GM12878 (cell line): Measurements from ENCODE around the gene ARVCF. TPM values are rescaled to one million over a fixed set of nuclear protein-coding genes. Genes with fewer than 3 reads are reported as not detected.

Experiments used
- CREB1 ChIP-seq: IDR thresholded peaks from 2 replicates; pipeline ENCODE4 v1.6.1; 2012; ENCODE audit warnings: low read depth, mild to moderate bottlenecking, inconsistent platforms
- DPF2 ChIP-seq: fragments of 450-650 bp; IDR thresholded peaks from 2 replicates; pipeline ENCODE4 v1.6.1; 2017; ENCODE audit warnings: mild to moderate bottlenecking
- EED ChIP-seq: sonication (generic); IDR thresholded peaks from 2 replicates; pipeline ENCODE4 v1.6.1; 2016; ENCODE audit warnings: antibody characterized with exemption, low read depth
- LARP7 ChIP-seq: fragments of 450-650 bp; IDR thresholded peaks from 2 replicates; pipeline ENCODE4 v1.6.1; 2017; ENCODE audit warnings: mild to moderate bottlenecking
- NFYA ChIP-seq: IDR thresholded peaks from 2 replicates; pipeline ENCODE4 v1.6.1; 2011; ENCODE audit warnings: low read depth, mild to moderate bottlenecking, low read length, improper control_type of control experiment, borderline replicate concordance
- NR2C2 ChIP-seq: IDR thresholded peaks from 2 replicates; pipeline ENCODE4 v1.6.1; 2011; ENCODE audit warnings: borderline replicate concordance, low read depth; ENCODE audit not compliant: control insufficient read depth, insufficient read length
- RBBP5 ChIP-seq: fragments of 200-600 bp; sonication (generic); conservative IDR thresholded peaks from 2 replicates; pipeline ENCODE4 v1.6.1; 2016
- TCF7 ChIP-seq: IDR thresholded peaks from 2 replicates; pipeline ENCODE4 v1.6.1; 2014; ENCODE audit warnings: antibody characterized with exemption, borderline replicate concordance
- polyA plus RNA-seq, 11 experiments: library from polyadenylated mRNA; depleted of rRNA in 4 of 11; unstranded in 6 of 11; stranded (reverse) in 5 of 11; fragments of >200 nt; fragmentation: Nextera tagmentation in 4 of 11; fragmentation: Illumina TruSeq in 1 of 11; extraction: Ambion mirVana in 4 of 11; extraction: Trizol in 1 of 11; gene quantifications; 1 replicate in 1 of 11; 2 replicates in 10 of 11; pipeline versions ENCODE4 v1.2.1 to v1.2.3, GENCODE V29; 2011 to 2016; ENCODE audit warnings: inconsistent platforms in 2 of 11, missing spikeins in 2 of 11, low read depth in 1 of 11
- total RNA-seq, 4 experiments: library from RNA; depleted of rRNA in 3 of 4; stranded (reverse); fragments of >200 nt in 3 of 4; fragmentation: Illumina TruSeq in 1 of 4; extraction: Trizol in 1 of 4; gene quantifications; 2 replicates each; pipeline versions ENCODE4 v1.2.1 to v1.2.3, GENCODE V29; 2013 to 2021
- TF ChIP-seq, protein P1 (sequence below): fragments of 150-350 bp; IDR thresholded peaks from 2 replicates; pipeline ENCODE4 v1.6.1; 2016; ENCODE audit warnings: low read depth, low read length
- TF ChIP-seq, protein P2 (sequence below): fragments of 450-650 bp; IDR thresholded peaks from 2 replicates; pipeline ENCODE4 v1.6.1; 2018; ENCODE audit warnings: borderline replicate concordance, mild to moderate bottlenecking; ENCODE audit not compliant: partially characterized antibody

The ARVCF gene
- total and polyA plus RNA-seq, 10 of the 15 experiments (the other 5 are each of a cell fraction or from before 2014, with no cell fraction given) = 0.13 to 1.9 (median 1.0) TPM; not detected in 2

DNA sequence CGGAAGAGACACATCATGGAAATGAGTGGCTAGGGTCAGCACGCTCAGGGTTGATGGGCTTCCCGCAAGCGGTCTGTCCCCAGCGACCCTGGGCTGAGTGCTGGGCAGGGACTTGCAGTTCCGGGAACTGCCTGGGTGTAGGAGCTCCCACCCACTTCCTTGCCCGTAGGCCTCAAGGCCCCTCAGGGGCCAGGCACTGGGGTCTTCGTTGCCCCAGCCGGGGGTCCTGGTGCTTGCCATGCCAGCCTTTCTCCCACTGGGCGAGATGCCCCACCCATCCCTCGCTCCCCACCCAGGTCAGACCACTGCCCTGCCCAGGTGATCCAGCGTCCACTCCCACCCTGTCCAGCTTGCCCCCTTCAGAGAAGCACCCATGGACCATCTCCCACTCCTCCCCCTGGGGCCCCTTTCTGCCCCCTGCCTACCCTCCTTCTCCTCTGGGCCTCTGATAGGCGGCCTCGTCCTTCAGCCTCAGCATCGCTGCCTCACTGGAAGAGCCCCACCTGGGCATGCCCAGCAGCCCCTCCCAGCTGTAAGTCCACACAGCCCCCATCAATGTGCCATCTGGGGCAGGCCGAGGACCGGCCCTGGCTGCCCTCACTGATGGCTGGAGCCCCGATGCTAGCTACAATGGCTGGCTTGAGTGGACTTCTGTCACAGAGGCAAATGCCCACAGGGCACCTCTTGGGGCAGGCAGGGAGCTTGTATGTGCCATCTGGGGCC, 45.6 kb upstream of the ARVCF start (continued):
- TF ChIP-seq, protein P1, sequence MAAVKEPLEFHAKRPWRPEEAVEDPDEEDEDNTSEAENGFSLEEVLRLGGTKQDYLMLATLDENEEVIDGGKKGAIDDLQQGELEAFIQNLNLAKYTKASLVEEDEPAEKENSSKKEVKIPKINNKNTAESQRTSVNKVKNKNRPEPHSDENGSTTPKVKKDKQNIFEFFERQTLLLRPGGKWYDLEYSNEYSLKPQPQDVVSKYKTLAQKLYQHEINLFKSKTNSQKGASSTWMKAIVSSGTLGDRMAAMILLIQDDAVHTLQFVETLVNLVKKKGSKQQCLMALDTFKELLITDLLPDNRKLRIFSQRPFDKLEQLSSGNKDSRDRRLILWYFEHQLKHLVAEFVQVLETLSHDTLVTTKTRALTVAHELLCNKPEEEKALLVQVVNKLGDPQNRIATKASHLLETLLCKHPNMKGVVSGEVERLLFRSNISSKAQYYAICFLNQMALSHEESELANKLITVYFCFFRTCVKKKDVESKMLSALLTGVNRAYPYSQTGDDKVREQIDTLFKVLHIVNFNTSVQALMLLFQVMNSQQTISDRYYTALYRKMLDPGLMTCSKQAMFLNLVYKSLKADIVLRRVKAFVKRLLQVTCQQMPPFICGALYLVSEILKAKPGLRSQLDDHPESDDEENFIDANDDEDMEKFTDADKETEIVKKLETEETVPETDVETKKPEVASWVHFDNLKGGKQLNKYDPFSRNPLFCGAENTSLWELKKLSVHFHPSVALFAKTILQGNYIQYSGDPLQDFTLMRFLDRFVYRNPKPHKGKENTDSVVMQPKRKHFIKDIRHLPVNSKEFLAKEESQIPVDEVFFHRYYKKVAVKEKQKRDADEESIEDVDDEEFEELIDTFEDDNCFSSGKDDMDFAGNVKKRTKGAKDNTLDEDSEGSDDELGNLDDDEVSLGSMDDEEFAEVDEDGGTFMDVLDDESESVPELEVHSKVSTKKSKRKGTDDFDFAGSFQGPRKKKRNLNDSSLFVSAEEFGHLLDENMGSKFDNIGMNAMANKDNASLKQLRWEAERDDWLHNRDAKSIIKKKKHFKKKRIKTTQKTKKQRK = no peak
- TF ChIP-seq NR2C2 (no peak), TCF7 (no peak), RBBP5 (no peak), NFYA (no peak), DPF2 (no peak), EED (no peak), LARP7 (no peak), CREB1 (no peak)
- TF ChIP-seq, protein P2, sequence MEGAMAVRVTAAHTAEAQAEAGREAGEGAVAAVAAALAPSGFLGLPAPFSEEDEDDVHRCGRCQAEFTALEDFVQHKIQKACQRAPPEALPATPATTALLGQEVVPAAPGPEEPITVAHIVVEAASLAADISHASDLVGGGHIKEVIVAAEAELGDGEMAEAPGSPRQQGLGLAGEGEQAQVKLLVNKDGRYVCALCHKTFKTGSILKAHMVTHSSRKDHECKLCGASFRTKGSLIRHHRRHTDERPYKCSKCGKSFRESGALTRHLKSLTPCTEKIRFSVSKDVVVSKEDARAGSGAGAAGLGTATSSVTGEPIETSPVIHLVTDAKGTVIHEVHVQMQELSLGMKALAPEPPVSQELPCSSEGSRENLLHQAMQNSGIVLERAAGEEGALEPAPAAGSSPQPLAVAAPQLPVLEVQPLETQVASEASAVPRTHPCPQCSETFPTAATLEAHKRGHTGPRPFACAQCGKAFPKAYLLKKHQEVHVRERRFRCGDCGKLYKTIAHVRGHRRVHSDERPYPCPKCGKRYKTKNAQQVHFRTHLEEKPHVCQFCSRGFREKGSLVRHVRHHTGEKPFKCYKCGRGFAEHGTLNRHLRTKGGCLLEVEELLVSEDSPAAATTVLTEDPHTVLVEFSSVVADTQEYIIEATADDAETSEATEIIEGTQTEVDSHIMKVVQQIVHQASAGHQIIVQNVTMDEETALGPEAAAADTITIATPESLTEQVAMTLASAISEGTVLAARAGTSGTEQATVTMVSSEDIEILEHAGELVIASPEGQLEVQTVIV = no peak
